HTERT RPE-1 (cell line): ENCODE data around the gene OR4S2.

Experiments used
- in situ Hi-C: fragments of 300-500 bp; cut with MboI; formaldehyde crosslinking; loops from 4 replicates; pipeline ENCODE4 v1.14.3; 2020; ENCODE audit warnings: low sequenced_read_pairs

Gene OR4S2

GRCh38 chr11:55648027-55648426 lies at the start of gene OR4S2:
Gene OR4S2, plus strand, starts transcription at chr11:55648327. Its CDS starts 2,577 bp downstream, at chr11:55650904.
- in situ Hi-C loops = no loop called here

- in situ Hi-C loops = no loop called here
Measured at GRCh38 chr11:55607545-55607944, 40.6 kb upstream of the OR4S2 start, which contains the start of gene OR4C11. Gene OR4C11, minus strand, starts transcription at chr11:55607645. Its CDS starts 3,272 bp downstream, at chr11:55604373.

GRCh38 chr11:55624531-55624930 lies 23.6 kb upstream of the OR4S2 start:
- in situ Hi-C loops = no loop called here

- in situ Hi-C loops = no loop called here
Measured at GRCh38 chr11:55634813-55635212, 13.3 kb upstream of the OR4S2 start, which contains the start of gene OR4P4. Gene OR4P4, plus strand, starts transcription at chr11:55635113.

GRCh38 chr11:55652560-55652959 lies 4.4 kb downstream of the OR4S2 start:
- in situ Hi-C loops = no loop called here

- in situ Hi-C loops = no loop called here
Measured at GRCh38 chr11:55655096-55655495, 7.0 kb downstream of the OR4S2 start.

- in situ Hi-C loops = no loop called here
Measured at GRCh38 chr11:55658031-55658573, 10.0 kb downstream of the OR4S2 start.

GRCh38 chr11:55658608-55659007 lies 10.5 kb downstream of the OR4S2 start:
- in situ Hi-C loops = no loop called here

- in situ Hi-C loops = no loop called here
Measured at GRCh38 chr11:55661901-55662300, 13.8 kb downstream of the OR4S2 start, which contains the start of gene OR4C6. Gene OR4C6, plus strand, starts transcription at chr11:55662201. Its CDS starts 2,966 bp downstream, at chr11:55665167.

GRCh38 chr11:55669376-55669775 lies 21.2 kb downstream of the OR4S2 start:
- in situ Hi-C loops = no loop called here

GRCh38 chr11:55673860-55674259 lies 25.7 kb downstream of the OR4S2 start:
- in situ Hi-C loops = no loop called here

- in situ Hi-C loops = no loop called here
Measured at GRCh38 chr11:55697817-55698216, 49.7 kb downstream of the OR4S2 start.

GRCh38 chr11:55701429-55701828 lies 53.3 kb downstream of the OR4S2 start:
- in situ Hi-C loops = no loop called here
